B cell (primary cell): ENCODE measurements around the gene KMT2C. TPM values are rescaled to one million over a fixed set of nuclear protein-coding genes. Genes with fewer than 3 reads are reported as not detected.

Experiments
- ATAC-seq: fragments of 200-7000 bp; cut with Tn5 transposase; one replicate; pipeline ENCODE4 v1.10.0; 2021; ENCODE audit warnings: low read depth, mild to moderate bottlenecking, moderate number of reproducible peaks, moderate library complexity
- CTCF ChIA-PET: fragments of 350-600 bp; sonication (Branson Sonifier 250); formaldehyde crosslinking; loops from one replicate; lab custom pipeline; 2021; ENCODE audit warnings: antibody characterized with exemption, inconsistent platforms; lab: Charles Lee
- POLR2A ChIA-PET: fragments of 350-600 bp; sonication (Branson Sonifier 250); formaldehyde crosslinking; loops from one replicate; lab custom pipeline; 2021; ENCODE audit warnings: antibody characterized with exemption; lab: Charles Lee
- DNase-seq: peaks from one replicate; pipeline ENCODE4 v3.0.0; 2013
- H2AFZ ChIP-seq: 2 replicates; pipeline ENCODE4 v1.6.1; 2012; ENCODE audit warnings: mild to moderate bottlenecking, low read depth, low read length; ENCODE audit not compliant: insufficient read depth, poor library complexity, severe bottlenecking
- H3K27ac ChIP-seq, 2 donors: 1 replicate in 1 of 2; 2 replicates in 1 of 2; pipeline ENCODE4 v1.5.1; 2012 to 2013; ENCODE audit warnings: low read length in 2 of 2, mild to moderate bottlenecking in 2 of 2, moderate library complexity in 1 of 2
- H3K27me3 ChIP-seq, 4 experiments: fragments of 200-600 bp in 1 of 4; sonication (generic) in 1 of 4; replicated peaks in 1 of 4; 1 replicate in 2 of 4; 2 replicates in 2 of 4; pipeline versions ENCODE4 v1.6.1 to v1.7.0; 2013 to 2016; ENCODE audit warnings: low read length in 3 of 4, mild to moderate bottlenecking in 2 of 4, mixed read lengths in 1 of 4, moderate library complexity in 1 of 4; ENCODE audit not compliant: insufficient read depth in 4 of 4, control insufficient read depth in 3 of 4; ENCODE audit errors: control extremely low read depth in 1 of 4
- H3K36me3 ChIP-seq, 2 experiments: replicated peaks in 1 of 2; 1 replicate in 1 of 2; 2 replicates in 1 of 2; pipeline versions ENCODE4 v1.6.1 to v1.7.1; 2013; ENCODE audit warnings: low read length in 1 of 2; ENCODE audit not compliant: insufficient read depth in 2 of 2, control insufficient read depth in 1 of 2; ENCODE audit errors: control extremely low read depth in 1 of 2, extremely low read depth in 1 of 2
- H3K4me1 ChIP-seq, 2 donors: fragments of 200-600 bp in 1 of 2; sonication (generic) in 1 of 2; 1 replicate in 1 of 2; 2 replicates in 1 of 2; pipeline versions ENCODE4 v1.5.1 to v1.6.1; 2013 to 2017; ENCODE audit warnings: low read length in 2 of 2; ENCODE audit not compliant: control insufficient read depth in 2 of 2, insufficient read depth in 2 of 2
- H3K4me2 ChIP-seq: replicated peaks from 2 replicates; pipeline ENCODE3; 2012; ENCODE audit warnings: mild to moderate bottlenecking, low read depth, low read length; ENCODE audit not compliant: poor library complexity, severe bottlenecking
- H3K4me3 ChIP-seq, 5 experiments: fragments of 200-600 bp in 1 of 5; sonication (generic) in 1 of 5; 1 replicate in 3 of 5; 2 replicates in 2 of 5; pipeline versions ENCODE4 v1.5.1 to v1.7.0; 2011 to 2016; ENCODE audit warnings: low read length in 4 of 5, mild to moderate bottlenecking in 4 of 5, low read depth in 2 of 5, control low read depth in 1 of 5, moderate library complexity in 1 of 5; ENCODE audit not compliant: insufficient read depth in 1 of 5; ENCODE audit errors: control extremely low read depth in 1 of 5, extremely low read depth in 1 of 5
- H3K79me2 ChIP-seq: fragments of 200-600 bp; sonication (generic); one replicate; pipeline ENCODE4 v1.6.0; 2016; ENCODE audit warnings: low read length; ENCODE audit not compliant: control insufficient read depth, insufficient read depth
- H3K9ac ChIP-seq: fragments of 200-600 bp; sonication (generic); 2 replicates; pipeline ENCODE4 v1.6.1; 2017; ENCODE audit warnings: mild to moderate bottlenecking, low read length, moderate library complexity
- H3K9me3 ChIP-seq, 3 donors: one replicate each; pipeline versions ENCODE4 v1.6.1 to v1.7.1; 2013; ENCODE audit warnings: low read length in 2 of 3; ENCODE audit not compliant: control insufficient read depth in 2 of 3, insufficient read depth in 1 of 3; ENCODE audit errors: control extremely low read depth in 1 of 3
- H4K20me1 ChIP-seq: 2 replicates; pipeline ENCODE4 v1.6.0; 2012; ENCODE audit warnings: mild to moderate bottlenecking, low read length; ENCODE audit not compliant: insufficient read depth, control insufficient read depth, poor library complexity, severe bottlenecking
- H3K27ac Mint-ChIP-seq: one replicate; pipeline ENCODE4 v1.8.0; 2021; ENCODE audit warnings: mixed read lengths
- H3K27me3 Mint-ChIP-seq: one replicate; pipeline ENCODE4 v1.8.0; 2021; ENCODE audit warnings: mixed read lengths
- H3K4me1 Mint-ChIP-seq: one replicate; pipeline ENCODE4 v1.8.0; 2021; ENCODE audit warnings: mixed read lengths
- H3K4me3 Mint-ChIP-seq: one replicate; pipeline ENCODE4 v1.8.0; 2021; ENCODE audit warnings: mixed read lengths
- H3K9me3 Mint-ChIP-seq: one replicate; pipeline ENCODE4 v1.8.0; 2022; ENCODE audit warnings: mixed read lengths; ENCODE audit not compliant: insufficient read depth
- CTCF ChIP-seq: fragments of 200-600 bp; IDR thresholded peaks from one replicate; pipeline ENCODE4 v1.8.0; 2022; ENCODE audit warnings: antibody characterized with exemption, mild to moderate bottlenecking
- EZH2 ChIP-seq: IDR thresholded peaks from 2 replicates; pipeline ENCODE4 v1.6.1; 2012; ENCODE audit warnings: borderline replicate concordance, low read depth, mild to moderate bottlenecking, moderate library complexity, low read length; ENCODE audit not compliant: insufficient read depth, poor library complexity, severe bottlenecking
- WGBS: methylation state at CpG from one replicate; pipeline ENCODE4 v1.1.5; 2013; ENCODE audit warnings: missing lambda C conversion rate; ENCODE audit not compliant: insufficient coverage; 5-methylcytosine and 5-hydroxymethylcytosine counted together
- intact Hi-C: fragments of 100-400 bp; cut with micrococcal nuclease; formaldehyde crosslinking; loops from one replicate; pipeline ENCODE4 v1.10.0; 2022
- polyA plus RNA-seq: library from polyadenylated mRNA; depleted of rRNA; stranded (reverse); fragments of >200 nt; gene quantifications from 2 replicates; pipeline ENCODE4 v1.2.3, GENCODE V29; 2012
- total RNA-seq, 2 donors: library from RNA; stranded (reverse); fragments of 120-200 nt in 1 of 2; gene quantifications; 1 replicate in 1 of 2; 2 replicates in 1 of 2; pipeline versions ENCODE4 v1.2.3 to v1.2.4, GENCODE V29; 2013 to 2022

The KMT2C gene
- total and polyA plus RNA-seq, 2 donors (not counting 1 experiment from before 2014, with no cell fraction given), result 14.9 to 171 TPM

GRCh38 chr7:152414779-152415178 lies 21.0 kb downstream of the KMT2C start:
- Histone ChIP-seq H3K27me3 (no peaks in the 10 kb centered on the region), H3K4me1 (peaks cover 8% of the 10 kb centered on the region in 2 donors), H4K20me1 (peaks cover 59% of the 10 kb centered on the region), H3K9me3 (peaks cover 0 to 11% (median 0%) of the 10 kb centered on the region in 3 donors), H3K27ac (no peak overlapping the region), H3K36me3 (no peaks in the 10 kb centered on the region), H2AFZ (no peak overlapping the region), H3K79me2 (peaks cover 97% of the 10 kb centered on the region), H3K9ac (no peak overlapping the region), H3K4me3 (no peak overlapping the region), H3K4me2 (no peak overlapping the region)
- Mint-ChIP-seq H3K4me3 (no peak overlapping the region), H3K4me1 (peaks cover 28% of the 10 kb centered on the region), H3K27me3 (no peaks in the 10 kb centered on the region), H3K9me3 (no peaks in the 10 kb centered on the region), H3K27ac (no peak overlapping the region)
- ATAC-seq, result no peak
- DNase-seq, result no peak
- ChIA-PET POLR2A (no interaction called here), CTCF (no interaction called here)
- WGBS, result 100% methylated on average over 1 of the region's 2 CpGs
- intact Hi-C loops, result no loop called here
- no peak for TF ChIP-seq CTCF
- TF ChIP-seq EZH2, result no peak

GRCh38 chr7:152411389-152411788 lies 24.4 kb downstream of the KMT2C start:
- H3K79me2 ChIP-seq, result peaks cover 92% of the 10 kb centered on the region
- no peaks in the 10 kb centered on the region for H3K27me3 Mint-ChIP-seq
- H3K9me3 Mint-ChIP-seq, result peaks cover 2% of the 10 kb centered on the region
- DNase-seq (no peak), ATAC-seq (no peak)
- peaks cover 0 to 2% of the 10 kb centered on the region in 2 donors for H3K4me1 ChIP-seq
- TF ChIP-seq CTCF, result no peak
- ChIA-PET POLR2A (no interaction called here), CTCF (no interaction called here)
- intact Hi-C loops, result no loop called here
- H3K4me2 ChIP-seq, result no peak overlapping the region
- H3K27me3 ChIP-seq, result no peaks in the 10 kb centered on the region
- no peaks in the 10 kb centered on the region for H3K36me3 ChIP-seq
- H2AFZ ChIP-seq, result no peak overlapping the region
- WGBS, result no CpG with 5 or more reads among the region's 5 CpGs
- H3K27ac Mint-ChIP-seq, result no peak overlapping the region
- no peak overlapping the region for H3K4me3 Mint-ChIP-seq
- no peak overlapping the region for H3K27ac ChIP-seq
- H4K20me1 ChIP-seq, result peaks cover 48% of the 10 kb centered on the region
- peaks cover 0 to 4% (median 0%) of the 10 kb centered on the region in 3 donors for H3K9me3 ChIP-seq
- no peak overlapping the region for H3K4me3 ChIP-seq
- no peak overlapping the region for H3K9ac ChIP-seq
- peaks cover 13% of the 10 kb centered on the region for H3K4me1 Mint-ChIP-seq
